GM12891 (cell line): ENCODE measurements around the gene IMMP2L.

Experiments
- POLR2A ChIP-seq: IDR thresholded peaks from 2 replicates; pipeline ENCODE4 v1.6.1; 2011; ENCODE audit warnings: low read depth, low read length, control low read depth
- POLR2AphosphoS5 ChIP-seq: IDR thresholded peaks from 2 replicates; pipeline ENCODE4 v1.6.1; 2011; ENCODE audit warnings: low read depth, low read length, control low read depth
- TAF1 ChIP-seq: IDR thresholded peaks from 2 replicates; pipeline ENCODE4 v1.6.1; 2011; ENCODE audit warnings: low read depth, low read length, control low read depth

GRCh38 chr7:110762546-110763225 lies 799.6 kb downstream of the IMMP2L start:
- TF ChIP-seq TAF1 (no peak), POLR2AphosphoS5 (no peak), POLR2A (no peak)
